Limb (tissue), 2 donors: ENCODE data around the gene PGBD1.

Source experiments
- DNase-seq, 2 donors: peaks; one replicate each; pipeline ENCODE4 v3.0.0-alpha.2; 2016; ENCODE audit errors: extremely low spot score in 2 of 2

Gene PGBD1

GRCh38 chr6:28281288-28282064, at the start of gene PGBD1:
Gene PGBD1, plus strand, starts transcription at chr6:28281572. Its CDS starts 2,242 bp downstream, at chr6:28283814.
- peak; percentile 61 to 87 for DNase-seq

GRCh38 chr6:28232785-28233184, 48.6 kb upstream of the PGBD1 start:
- DNase-seq, result no peak

- DNase-seq, result no peak
Measured at GRCh38 chr6:28235912-28236452, 45.4 kb upstream of the PGBD1 start.

GRCh38 chr6:28239636-28240035, 41.7 kb upstream of the PGBD1 start:
- DNase-seq, result no peak

GRCh38 chr6:28240471-28240870, 40.9 kb upstream of the PGBD1 start:
- no peak for DNase-seq

- no peak for DNase-seq
Measured at GRCh38 chr6:28243946-28244345, 37.4 kb upstream of the PGBD1 start.

GRCh38 chr6:28245206-28245941, 36.0 kb upstream of the PGBD1 start:
- no peak for DNase-seq

GRCh38 chr6:28248916-28249315, 32.5 kb upstream of the PGBD1 start:
- DNase-seq, result no peak

- DNase-seq, result no peak
Measured at GRCh38 chr6:28250747-28251146, 30.6 kb upstream of the PGBD1 start.

GRCh38 chr6:28251661-28252008, 29.7 kb upstream of the PGBD1 start:
- no peak for DNase-seq

GRCh38 chr6:28252009-28252975, 29.1 kb upstream of the PGBD1 start, which contains the start of gene ZKSCAN4:
Gene ZKSCAN4, minus strand, starts transcription at chr6:28252269. Its CDS starts 289 bp downstream, at chr6:28251980.
- peak; percentile 88 to 89 for DNase-seq

GRCh38 chr6:28254121-28254519, 27.3 kb upstream of the PGBD1 start:
- no peak for DNase-seq

GRCh38 chr6:28257042-28257441, 24.3 kb upstream of the PGBD1 start:
- DNase-seq, result no peak

- DNase-seq, result peak; percentile 64 to 75
Measured at GRCh38 chr6:28258877-28259777, 22.2 kb upstream of the PGBD1 start, which contains the start of gene NKAPL. Gene NKAPL, plus strand, starts transcription at chr6:28259297. Its CDS starts 75 bp downstream, at chr6:28259372.

- no peak for DNase-seq
Measured at GRCh38 chr6:28263922-28264321, 17.4 kb upstream of the PGBD1 start.

GRCh38 chr6:28264834-28265401, 16.5 kb upstream of the PGBD1 start:
- DNase-seq, result no peak

GRCh38 chr6:28266563-28266961, 14.8 kb upstream of the PGBD1 start:
- no peak for DNase-seq

- peak; percentile 86 to 93 for DNase-seq
Measured at GRCh38 chr6:28266962-28267694, 14.2 kb upstream of the PGBD1 start, which contains the start of gene ZSCAN26. Gene ZSCAN26, plus strand, starts transcription at chr6:28267143. Its CDS starts 4,777 bp downstream, at chr6:28271920.

GRCh38 chr6:28267695-28268059, 13.7 kb upstream of the PGBD1 start:
- no peak for DNase-seq
